CD4-positive, alpha-beta T cell treated with Interleukin-10 for 1 hour (primary cell): ENCODE measurements around the gene DLG5.

ENCODE experiments used
- DNase-seq: peaks from one replicate; pipeline ENCODE4 v3.0.0-alpha.2; 2020

DLG5 gene

DNA sequence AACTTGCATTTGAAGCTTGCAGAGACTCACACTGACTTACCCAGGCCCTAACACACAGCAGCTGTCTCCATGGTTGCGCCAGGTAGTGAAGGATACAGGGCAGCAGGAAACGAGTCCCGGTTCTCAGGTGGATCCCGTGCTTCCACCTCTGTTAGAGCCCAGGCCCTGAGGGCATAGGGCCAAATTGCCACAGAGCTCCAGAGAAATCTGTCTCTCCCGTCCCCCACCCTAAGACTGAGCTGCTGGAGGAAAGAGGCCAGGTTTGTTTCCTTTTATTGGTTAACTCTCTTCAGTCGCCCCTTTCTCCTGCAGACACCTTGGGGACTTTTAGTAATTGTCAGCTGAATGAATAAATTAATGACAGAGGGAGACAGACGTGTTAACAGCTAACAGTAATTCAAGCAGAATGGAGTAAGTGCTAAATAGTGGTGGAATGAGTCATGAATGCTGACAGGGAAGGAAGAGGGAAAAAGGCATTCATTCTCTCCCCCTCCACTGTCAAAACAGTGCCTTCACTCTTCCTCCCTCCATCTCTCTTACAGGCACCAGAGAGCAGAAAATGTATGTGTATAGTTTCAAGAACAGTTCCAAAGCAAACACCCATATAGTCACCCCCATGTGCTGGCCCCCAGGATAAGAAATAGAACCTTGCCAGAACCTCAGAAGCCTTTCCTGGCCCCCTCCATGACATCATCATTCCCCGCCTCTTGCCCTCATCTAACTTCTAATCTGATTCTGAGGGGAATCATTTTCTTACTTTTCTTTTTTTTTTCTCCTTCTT lies 16.8 kb upstream of the DLG5 start:
- no peak for DNase-seq

DNA sequence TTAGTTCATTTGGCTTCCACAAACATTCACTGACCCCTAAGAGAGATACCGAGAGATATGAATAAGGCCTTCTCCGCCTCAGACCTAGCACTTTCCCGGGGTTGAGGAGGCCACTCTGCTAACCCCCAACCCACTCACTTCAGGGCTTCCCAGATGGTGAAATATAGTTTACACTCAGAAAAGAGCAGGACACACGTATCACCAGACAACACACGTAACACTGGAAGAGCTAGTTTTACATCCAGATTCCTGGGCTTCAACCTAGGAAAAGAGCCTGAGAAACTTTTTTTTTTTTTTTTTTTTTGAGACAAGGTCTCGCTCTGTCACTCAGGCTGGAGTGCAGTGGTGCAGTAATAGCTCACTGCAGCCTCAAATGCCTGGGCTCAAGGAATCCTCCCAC lies 15.2 kb upstream of the DLG5 start:
- no peak for DNase-seq

DNA sequence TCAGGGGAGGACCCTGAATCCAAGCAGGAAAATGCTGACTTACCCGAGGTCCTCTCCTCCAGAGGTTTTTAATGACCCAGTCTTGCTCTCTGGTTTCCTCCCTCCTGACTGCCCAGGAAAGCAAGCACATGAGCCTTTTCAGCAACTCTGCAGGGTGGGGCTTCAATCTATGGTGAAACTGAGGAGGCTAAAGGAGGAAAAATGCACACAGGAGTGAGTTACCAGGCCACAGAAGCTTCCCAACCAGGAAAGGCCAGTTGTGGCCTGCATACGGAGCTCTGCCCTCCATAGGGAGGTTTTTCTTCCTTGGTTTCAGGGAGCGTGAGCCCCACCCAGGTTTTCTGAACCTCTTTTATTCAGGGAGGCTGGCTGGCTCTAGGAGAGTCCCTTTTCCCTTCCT lies 14.1 kb upstream of the DLG5 start:
- DNase-seq: no peak

DNA sequence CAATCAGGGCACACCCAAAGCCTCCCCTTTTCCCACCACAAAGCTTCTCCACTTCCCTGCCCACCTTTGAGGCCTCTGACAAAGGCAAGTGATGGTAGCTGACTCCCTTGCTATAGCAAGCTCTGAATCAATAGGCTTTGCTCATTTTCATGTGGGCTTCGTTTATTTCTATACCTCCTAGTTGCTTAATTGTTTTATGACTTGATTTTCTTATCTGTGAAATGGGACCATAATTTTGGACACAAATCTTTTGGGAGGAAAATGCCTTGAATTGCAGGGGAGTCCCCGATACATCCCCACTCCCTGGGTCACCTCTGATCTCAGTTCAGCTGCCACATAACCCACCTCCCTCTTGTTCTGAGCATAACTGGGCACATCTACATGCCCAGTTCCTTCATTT lies 13.7 kb upstream of the DLG5 start:
- DNase-seq: no peak

DNA sequence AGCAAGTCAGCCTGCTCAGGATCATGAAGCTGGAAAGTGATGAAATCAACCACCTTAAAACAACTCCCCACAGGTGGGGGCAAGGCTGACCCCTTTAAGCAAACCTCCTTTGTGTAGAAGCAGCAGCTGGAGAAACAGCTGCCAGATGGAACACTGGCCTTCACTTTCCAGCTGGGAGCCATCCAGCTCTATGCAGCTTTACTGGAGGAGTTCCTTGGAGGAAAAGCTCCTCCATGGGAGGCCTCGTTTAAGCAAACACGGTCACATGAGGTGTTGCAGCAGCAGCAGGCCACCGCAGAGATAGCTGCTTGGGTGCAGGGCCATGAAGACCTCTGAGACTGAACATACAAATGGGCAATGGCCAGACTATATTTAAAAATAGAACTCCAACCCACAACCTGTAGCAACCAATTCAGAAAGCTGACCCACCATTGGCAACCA lies 13.0 kb upstream of the DLG5 start:
- DNase-seq: no peak

DNA sequence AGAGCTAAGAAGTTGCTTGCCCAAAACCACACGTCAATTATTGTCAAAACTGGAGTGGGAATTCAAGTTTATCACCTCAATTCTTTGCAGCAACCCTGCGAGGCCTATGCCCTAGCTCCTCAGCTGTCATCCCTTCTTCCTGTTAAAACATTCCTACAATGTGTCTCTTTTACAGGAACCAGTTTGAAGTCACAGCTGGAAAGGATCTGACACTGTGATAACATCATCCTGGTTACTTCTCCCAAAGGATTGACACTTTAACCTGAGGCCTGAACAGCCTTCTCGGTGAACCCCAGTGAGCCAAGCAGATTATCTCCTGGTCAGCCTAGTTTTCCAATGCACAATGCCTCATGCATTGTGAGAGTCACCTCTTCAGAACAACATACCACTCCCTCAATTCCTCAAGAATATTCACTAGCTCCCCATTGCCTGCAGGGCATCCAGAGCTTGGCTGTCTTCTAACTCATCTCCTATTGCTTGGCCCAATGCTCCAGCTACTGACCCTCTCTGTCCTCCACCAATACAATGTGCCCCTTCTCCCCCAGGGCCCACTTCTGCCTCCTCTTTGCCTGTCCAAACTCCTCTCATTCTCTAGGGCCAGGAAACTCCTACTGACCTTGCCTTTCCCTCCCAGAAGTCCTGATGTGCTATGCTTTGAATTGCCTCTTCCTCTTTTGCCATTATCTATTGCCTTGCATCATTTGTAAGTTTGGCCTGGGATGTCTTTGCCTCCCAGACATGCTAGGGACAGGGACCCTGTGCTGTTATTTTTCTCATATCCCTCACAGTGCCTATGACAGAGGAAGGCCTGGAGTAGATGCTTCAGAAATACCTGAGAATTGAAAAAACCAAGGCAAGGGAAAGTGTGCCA lies 10.4 kb upstream of the DLG5 start:
- DNase-seq: no peak

DNA sequence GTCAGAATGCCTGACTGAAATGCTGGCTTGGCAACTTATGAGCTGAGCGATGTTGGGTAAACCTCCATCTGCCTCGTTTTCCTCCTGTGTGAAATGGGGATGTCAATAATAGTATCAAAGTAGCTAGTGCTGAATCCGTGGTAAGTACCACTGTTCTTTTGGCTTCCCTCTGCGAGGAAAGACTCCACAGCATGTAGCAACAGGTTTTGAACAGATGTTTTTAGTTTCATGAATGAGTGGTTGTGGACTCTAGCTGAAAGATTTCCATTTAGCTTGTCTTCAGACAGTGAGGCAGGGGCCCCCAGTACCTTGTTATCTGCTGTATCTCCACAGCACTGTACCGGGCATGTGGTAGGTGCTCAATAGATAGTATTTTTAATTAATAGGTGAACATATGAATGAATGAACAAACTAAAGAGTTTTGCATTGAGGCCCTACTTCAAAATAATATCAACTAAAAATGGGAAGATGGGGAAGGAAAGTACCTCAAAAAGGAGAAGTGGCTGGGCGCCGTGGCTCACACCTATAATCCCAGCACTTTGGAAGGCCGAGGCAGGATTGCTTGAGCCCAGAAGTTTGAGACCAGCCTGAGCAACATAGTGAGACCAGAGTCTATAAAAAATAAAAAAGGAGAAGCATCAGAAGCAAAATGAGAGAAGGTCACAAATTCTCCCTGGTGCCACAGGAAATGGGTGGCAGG lies 5.6 kb upstream of the DLG5 start:
- no peak for DNase-seq

DNA sequence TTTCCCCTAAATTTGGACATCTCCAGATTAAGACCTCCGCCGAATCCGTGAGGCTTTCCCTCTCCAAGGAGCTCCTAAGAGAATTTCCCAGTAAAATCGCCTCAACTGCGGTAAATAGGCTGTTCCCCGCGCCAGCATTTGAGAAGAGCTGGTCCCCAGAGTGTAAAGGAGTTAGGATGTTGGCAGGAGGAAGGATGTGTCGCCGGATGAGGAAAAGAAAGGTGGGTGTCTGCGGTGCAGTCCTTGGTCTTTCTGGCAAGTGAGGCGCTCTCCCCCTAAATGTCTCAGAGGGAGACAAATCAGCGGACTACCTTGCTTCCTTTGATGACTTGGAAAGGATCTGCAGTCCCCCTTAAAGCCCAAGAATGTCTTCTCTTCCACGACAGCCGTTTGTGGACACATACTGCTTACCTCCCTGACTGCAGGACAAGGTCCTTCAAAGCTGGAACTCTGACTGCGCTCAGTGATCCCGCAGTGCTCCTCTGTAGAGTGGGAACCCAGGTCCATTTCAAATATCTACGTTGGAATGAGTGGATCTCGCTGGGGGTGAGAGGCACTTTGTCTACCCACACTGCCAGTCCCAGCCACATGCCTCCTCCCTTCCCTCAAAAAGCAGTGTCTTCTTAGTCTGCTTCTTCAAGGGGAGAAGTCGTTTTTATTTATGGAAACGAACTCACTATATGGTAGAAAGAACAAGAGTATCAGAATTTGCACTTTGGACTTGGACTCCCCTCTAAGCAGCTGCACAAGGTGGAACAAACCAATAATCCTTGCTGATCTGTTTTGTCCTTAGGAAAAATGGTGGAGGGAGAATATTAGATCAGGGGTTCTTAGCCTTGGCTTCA lies 1.1 kb upstream of the DLG5 start:
- no peak for DNase-seq

DNA sequence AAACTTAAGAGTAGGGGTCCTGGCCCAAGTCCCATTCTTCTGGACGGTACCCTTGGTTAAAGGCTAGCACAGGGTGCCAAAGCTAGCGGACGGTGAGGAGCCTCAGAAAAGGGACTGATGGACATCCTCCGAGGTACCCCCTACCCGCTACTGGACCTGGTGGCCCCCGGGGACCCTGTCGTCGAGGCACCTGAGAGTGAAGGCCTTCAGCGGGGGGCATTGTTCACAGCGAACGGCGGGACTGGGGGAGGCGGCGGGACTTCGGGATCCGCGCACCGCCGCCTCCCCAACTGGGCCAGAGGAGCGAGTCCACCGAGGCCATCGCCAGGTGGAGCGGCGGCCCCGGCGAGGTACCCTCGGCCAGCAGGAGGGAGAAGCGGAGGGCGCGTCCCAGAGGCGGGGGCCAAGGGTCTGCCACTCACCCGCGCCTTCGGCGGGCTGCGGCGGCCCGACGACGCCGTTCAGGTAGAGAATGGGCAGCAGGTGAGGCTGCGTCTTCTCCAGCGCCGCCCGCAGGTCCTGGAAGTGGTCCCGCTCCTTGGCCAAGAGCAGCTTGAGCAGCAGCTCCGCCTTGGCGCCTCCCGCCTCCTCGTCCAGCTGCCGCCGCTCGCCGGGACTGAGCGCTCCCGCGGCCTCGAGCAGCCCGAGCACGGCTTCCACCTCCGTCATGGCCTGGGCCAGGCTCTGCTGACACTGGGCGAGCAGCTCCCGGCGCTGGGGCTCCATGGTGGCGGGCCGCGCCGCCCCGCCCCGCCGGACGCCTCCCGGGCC lies 575 bp downstream of the DLG5 start:
- DNase-seq: peak; percentile 1

DNA sequence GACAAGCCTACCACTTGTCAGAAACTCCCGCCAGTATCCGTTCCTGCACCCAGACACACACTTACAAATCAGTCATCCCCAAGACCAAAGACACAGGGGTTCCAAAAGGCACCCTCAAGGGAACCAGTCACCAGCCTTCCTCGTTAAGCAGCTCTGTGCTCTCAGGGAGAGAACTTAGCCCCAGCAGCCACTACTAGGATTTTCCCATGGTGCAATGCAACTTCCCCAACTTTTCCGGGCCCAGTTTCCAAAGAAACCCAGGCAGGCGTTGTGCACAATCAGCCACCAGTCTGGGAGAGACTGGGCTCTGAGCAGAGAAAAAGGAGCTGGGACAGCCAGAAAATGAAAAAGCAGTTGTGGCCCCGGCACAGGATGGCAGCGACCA lies 1.2 kb downstream of the DLG5 start:
- no peak for DNase-seq

DNA sequence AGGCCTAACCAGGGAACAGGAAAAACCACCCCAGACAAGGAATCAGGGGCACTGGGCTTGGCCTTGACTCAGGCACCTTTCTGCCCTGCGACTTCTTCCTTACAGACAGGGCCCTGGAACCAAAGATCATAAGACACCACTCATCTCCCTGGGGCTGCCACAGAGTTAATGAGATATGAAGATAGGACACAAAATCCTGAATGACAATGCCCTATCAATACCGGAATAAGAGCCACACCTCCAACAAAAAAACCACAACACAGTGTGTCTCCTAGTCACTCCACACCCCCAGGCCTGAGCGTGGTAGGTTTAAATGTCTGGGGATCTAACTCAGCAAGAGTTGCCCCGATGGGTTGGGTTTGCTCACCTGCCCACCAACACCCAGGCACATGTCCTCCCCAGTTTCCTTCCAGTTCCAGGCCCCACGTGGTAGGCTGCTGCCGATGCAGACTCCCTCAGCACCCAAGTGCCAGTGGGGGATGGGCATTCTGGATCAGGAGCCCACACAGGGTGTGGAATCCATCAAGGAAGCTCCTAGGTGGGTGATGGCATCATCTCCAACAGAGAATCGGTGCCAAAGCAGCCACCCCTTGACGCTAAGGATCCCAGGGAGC lies 3.9 kb downstream of the DLG5 start:
- no peak for DNase-seq

DNA sequence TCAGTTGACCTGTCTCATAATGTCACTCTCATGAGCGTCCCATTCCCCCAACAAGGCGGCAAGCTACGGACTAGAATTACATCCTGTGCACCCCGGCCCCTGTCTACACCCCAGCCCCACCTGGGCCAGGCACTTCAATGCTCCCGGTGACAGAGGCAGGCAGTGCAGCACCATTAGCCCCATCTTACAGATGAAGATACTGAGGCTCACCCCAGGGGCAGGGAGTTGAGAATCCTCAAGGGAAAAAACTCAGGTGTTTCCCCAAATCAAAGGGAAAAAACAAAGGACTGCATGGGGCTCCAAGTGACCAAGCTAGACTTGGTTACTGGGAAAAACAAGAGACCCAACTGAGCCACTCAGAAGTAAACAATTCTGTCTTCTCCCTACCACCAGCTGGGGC lies 4.5 kb downstream of the DLG5 start:
- DNase-seq: no peak

DNA sequence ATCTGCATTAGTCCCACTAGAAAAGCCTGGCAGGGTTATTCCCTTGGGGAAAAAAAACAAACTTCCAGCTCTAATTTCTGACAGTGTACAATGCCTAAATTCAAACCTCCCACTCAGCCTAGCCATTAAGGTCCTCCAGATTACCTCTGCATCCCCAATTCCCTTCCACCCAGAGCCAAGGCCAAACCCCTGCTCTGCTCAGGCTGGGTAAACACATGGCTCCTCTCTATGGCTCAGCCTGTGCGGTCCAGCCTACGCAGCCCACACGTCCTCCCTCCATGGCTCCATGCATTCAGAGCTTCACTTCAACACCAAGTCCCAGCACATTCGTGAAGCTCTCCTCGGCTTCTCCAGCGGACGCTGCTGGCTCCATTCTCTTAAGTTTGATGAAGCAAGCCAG lies 5.2 kb downstream of the DLG5 start:
- no peak for DNase-seq

DNA sequence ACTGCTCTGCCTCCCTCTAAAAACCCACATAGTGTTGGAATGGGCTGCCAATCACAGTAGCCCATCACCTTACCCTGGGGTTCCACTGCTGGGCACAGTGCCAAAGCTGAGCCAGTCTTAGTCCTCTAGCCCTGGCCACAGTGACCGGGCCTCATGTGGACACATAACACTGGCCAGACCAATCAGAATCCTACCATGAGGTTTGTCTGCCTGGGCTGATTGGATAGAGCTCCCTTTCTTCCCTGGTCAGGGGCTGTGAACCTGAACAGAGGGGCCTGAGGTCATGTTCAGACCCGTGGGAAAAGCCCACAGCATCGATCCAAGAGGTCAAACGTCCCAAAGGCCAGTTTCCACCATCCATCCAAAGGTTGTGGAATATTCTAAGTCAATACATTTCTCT lies 6.1 kb downstream of the DLG5 start:
- no peak for DNase-seq

DNA sequence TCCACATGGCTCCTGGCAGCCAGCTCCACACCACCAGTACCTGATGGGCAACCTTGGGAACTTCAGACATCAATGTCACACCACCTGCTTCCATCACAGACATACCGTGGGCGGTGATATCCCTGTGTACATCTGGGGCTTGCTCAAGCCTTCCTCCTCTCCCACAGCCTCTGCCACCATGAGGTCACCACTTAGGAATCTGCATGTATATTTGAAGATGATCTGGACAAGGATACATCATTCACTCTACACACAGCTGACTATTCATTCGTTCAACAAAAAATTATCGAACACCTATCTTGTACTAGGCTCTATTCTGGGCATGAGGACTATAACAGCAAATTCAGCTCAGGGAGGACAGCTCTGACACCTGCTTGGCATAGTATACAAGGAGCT lies 6.8 kb downstream of the DLG5 start:
- DNase-seq: no peak

DNA sequence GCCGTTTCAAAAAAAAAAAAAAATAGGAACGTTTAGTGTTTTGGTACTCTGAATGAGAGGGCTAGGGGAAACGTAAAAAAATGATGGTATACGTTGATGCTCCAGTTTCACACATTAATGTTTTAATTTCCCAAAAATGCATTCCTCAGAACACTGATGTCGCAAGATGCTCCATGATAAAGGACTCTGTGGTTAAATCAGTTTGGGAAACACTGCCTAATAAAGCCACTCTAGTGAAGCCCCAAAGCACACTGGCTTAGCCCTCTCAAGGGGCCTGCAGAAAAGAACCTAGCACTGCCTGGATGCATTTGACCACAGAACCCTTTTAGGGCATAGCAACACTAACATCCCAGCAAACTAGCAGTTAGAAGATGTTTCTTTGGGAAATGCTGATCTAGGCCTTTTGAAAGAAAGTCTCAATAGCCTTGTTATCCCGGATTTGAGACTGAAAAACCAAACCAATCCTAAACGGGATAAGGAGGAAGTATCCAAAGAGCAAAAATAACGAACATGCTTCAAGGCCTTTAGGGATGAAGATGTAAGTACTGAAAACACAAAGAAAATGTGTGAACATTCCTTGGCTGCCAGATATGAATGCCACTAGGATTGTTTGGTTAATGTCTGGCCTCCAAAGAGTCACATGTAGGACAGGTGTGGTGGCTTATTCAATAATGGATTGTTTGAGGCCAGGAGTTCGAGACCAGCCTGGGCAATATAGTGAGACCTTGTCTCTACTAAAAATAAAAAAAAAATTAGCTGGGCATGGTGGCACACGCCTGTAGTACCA lies 11.0 kb downstream of the DLG5 start:
- no peak for DNase-seq

DNA sequence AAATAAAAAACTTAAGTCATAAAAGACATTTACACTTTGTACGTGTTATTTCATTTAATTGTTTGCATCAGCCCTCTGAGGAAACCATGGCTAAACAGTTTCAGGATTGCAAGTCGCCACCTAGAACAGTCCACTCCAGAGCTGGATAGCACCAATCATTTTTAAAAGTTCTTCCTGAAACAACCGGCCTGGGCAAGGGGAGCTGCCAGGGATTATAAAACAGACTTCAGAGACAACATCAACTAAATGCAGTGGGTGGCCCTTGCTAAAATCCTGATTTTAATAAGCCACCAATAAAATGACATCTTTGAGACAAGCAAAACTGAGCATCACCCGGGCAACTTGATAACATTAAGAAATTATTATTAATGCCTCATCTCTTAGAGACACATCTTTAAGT lies 13.5 kb downstream of the DLG5 start:
- DNase-seq: no peak

DNA sequence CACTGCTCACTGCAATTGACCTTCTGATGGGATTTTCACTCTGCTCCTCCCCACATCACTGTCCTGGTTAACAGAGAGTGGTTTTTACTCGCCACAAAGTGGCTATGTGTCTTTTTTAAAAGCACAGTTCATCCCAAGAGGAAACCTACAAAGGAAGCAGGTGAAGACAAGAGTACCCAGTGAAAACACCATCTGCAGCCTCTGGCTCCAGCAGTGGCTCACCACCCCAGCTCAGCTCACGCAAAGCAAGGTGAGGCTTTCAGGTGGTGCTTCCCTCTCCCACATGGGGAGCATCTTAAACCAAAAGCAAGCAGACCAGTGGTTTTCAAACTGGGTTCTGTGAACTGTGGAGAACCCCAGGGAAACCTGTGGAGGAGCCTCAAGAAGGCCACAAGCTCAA lies 14.0 kb downstream of the DLG5 start:
- DNase-seq: no peak

DNA sequence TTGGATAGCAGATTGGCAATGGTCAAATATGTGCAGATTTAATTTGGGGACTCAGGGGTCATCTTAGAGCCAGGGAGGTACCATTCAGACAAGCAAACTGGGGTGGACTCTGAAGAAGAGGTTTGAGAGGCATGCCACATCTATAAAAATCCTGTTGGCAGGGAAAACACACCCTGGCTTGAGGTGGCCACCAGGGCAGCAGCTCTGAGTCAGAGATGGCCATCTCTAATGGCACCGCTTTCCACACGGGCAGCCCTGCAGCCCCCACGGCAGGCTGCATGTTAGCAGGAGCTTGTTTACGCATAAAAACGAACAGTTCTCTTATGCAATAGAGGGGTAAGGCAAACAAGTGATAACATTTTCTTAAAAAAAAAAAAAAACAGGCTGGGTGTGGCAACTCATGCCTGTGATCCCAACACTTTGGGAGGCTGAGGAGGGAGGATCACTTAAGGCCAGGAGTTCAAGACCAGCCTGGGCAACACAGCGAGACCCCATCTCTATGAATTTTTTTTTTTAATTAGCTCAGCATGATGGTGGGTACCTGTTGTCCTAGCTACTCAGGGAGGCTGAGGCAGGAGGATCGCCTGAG lies 14.9 kb downstream of the DLG5 start:
- no peak for DNase-seq

DNA sequence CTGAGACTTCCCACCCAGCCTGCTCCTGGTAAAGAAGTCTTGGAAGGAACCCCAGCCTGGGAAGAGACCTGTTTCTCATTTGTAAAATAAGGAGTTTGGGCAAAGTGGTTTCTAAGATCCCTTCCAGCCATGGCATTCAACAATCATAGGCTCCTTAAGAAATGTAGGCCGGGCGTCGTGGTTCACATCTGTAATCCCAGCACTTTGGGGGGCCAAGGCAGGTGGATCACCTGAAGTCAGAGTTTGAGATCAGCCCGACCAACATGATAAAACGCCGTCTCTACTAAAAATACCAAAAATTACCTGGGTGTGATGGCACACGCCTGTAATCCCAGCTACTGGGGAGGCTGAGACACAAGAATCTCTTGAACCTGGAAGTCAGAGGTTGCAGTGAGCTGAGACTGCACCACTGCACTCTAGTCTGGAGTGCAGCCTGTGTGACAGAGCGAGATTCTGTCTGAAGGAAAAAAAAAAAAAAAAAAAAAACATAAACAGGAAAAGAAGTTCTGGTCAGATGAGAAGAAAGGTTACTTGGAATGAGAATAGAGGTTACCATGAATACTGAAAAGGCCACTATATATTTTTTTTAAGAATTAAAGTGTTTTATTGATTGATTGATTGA lies 15.9 kb downstream of the DLG5 start:
- DNase-seq: no peak
